Rectal smooth muscle tissue (tissue), 1 donor: Measurements from ENCODE around the gene E2F2.

Experiments
- H3K27ac ChIP-seq: one replicate; pipeline ENCODE4 v1.7.0; 2013; ENCODE audit warnings: low read depth, low read length, inconsistent platforms
- H3K27me3 ChIP-seq: one replicate; pipeline ENCODE4 v1.7.0; 2013; ENCODE audit warnings: low read length; ENCODE audit not compliant: control insufficient read depth, insufficient read depth
- H3K36me3 ChIP-seq: one replicate; pipeline ENCODE4 v1.7.0; 2013; ENCODE audit warnings: low read length; ENCODE audit not compliant: control insufficient read depth, insufficient read depth
- H3K4me1 ChIP-seq: one replicate; pipeline ENCODE4 v1.7.0; 2013; ENCODE audit warnings: low read length; ENCODE audit not compliant: control insufficient read depth, insufficient read depth
- H3K4me3 ChIP-seq: one replicate; pipeline ENCODE4 v1.7.0; 2013; ENCODE audit warnings: low read length
- H3K9ac ChIP-seq: one replicate; pipeline ENCODE4 v1.7.0; 2013; ENCODE audit warnings: low read length

E2F2 gene

DNA sequence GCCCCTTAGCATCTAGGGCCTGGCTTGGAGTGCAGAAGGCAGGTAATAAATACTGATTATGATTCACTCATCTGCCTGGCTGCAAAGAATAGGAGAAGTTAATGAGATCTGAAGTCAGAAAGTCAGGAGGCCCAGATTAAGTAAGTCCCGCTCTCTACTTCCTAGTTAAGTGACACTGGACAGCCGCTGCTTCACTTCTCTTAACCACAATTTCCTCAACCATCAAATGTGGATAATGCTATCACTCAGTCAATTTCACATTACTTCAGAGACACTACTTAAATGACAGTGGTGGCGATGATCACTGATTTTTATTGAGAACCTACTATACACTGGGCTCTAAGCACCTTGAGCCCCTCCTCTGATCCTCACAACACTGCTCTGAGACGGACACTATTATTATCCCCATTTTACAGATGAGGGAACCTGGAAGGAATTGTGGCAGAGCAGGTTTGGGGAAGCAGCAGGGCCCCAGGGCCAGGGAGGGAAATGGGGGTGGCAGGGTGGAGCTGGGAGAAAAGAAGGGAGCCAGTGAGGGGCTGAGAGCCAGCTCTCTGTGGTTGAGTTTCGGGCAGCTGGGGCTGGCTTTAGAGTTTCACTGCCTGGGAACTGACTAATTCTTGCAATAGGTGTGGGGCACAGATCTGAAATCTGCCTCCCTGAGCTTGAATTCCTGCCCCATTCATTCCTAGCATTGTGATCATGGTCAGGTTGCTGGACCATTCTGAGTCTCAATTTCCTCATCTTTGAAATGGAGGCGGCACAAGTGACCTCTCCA, 2.4 kb upstream of the E2F2 start:
- Histone ChIP-seq H3K4me1 (peaks cover 6% of the 10 kb centered on the region), H3K27me3 (no peaks in the 10 kb centered on the region), H3K4me3 (no peak overlapping the region), H3K9ac (no peak overlapping the region), H3K27ac (no peak overlapping the region), H3K36me3 (no peaks in the 10 kb centered on the region)

DNA sequence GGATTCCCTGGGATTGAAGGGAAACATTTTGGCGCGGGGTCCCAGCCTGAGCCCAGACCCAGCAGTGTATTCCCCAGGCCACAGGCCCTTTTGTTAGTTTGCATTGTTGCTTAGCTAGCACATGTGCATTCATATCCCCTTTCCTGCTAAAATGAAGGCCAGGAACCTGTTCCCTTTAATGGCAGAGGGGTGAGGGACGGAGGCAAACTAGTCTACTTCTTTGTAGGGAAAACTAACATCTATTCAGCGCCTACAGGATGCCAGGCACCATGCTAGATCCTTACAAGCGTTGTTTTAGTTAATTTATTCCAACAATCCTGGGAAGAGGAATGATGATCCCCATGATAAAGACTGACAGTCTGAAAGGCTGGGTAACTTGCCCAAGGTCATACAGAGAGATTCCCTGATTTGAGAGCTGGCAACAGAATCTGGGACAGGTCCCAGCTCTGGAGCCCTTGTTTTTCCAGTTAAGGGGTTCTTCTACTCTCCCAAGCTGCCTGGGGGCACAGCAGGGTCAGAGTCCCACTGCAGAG, 595 bp upstream of the E2F2 start:
- H3K27ac ChIP-seq: peak overlapping the region; percentile 32
- peak overlapping the region; percentile 47 for H3K9ac ChIP-seq

DNA sequence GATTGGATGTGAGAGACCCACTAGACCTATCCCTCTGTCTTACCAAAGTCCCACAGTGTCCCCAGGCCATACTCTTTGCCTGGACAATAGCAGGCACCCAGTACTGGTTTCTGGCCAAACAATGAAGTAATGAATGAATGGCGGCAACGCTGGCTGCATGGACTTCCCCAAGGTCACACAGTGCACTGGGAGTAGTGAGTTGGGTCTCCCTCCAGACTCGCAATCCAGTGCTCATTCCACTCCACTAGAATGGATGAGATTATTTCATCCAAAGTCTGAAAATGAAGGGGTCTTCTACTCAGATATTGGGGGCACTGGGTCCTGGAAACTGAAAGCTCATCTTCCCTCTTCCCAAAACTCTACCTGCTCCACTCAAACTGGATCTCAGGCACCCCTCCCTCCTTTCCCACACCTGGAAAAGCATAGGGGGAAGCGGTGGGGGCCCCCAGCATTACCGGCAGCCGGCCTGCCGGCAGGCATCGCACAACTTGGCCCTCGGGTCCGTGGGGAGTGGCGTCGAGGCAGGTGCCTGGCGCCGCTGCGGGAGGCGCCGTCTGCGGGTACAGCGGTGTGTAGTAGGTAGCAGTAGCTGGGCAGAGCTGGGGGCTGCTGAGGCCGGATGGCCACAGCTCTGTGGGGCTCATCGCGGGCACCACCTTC, 816 bp downstream of the E2F2 start:
- Histone ChIP-seq H3K4me1 (peaks cover 6% of the 10 kb centered on the region), H3K4me3 (peak overlapping the region; percentile 72), H3K36me3 (no peaks in the 10 kb centered on the region), H3K9ac (no peak overlapping the region), H3K27ac (no peak overlapping the region), H3K27me3 (peaks cover 2% of the 10 kb centered on the region)

More for the DNA sequence above, 595 bp upstream of the E2F2 start:
- Histone ChIP-seq H3K27me3 (peaks cover 2% of the 10 kb centered on the region), H3K36me3 (no peaks in the 10 kb centered on the region), H3K4me1 (peaks cover 6% of the 10 kb centered on the region), H3K4me3 (peak overlapping the region; percentile 67)

DNA sequence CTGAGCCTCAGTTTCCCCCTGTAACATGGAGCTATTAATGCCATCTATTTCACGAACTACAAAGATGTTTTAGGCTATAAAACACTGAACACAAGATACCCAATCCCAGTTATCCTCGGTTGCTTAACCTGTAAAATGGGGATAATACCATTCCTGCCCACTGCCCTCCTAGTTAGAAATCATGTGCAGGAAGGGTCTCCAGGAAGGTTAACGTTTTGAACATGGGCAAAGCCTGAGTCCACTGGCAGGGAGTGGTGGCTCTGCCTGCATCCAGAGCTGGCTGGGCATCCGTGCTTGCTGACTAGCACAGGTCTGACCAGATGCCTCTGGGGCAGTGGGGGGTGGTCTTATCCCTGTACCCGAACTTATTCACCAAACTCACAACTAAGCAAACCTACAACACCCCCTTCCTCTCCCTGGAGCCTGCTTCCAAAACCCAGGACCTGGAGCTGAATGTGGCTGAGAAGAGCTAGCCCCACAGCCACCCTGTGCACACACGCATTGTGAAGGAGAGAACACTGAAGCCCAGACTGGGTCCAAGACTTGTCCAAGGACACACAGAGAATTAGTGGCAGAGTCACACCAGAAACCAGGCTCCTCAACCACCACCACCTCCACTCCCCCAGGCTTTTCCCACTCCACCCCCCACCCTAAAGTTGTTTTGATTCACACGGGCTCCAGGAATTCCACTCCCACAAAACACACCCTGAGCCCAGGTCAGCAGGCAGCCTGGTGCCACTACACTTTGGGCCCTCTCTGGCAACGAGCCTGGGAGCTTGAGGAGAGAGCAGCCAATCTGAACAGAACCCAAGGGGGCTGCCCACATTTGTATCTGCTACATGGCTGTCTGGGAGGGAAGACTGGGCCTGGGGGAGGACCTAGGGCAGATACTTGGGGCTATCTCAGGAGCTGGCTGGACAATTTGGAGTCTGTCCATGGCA, 1.6 kb downstream of the E2F2 start:
- H3K4me3 ChIP-seq: peak overlapping the region; percentile 72

DNA sequence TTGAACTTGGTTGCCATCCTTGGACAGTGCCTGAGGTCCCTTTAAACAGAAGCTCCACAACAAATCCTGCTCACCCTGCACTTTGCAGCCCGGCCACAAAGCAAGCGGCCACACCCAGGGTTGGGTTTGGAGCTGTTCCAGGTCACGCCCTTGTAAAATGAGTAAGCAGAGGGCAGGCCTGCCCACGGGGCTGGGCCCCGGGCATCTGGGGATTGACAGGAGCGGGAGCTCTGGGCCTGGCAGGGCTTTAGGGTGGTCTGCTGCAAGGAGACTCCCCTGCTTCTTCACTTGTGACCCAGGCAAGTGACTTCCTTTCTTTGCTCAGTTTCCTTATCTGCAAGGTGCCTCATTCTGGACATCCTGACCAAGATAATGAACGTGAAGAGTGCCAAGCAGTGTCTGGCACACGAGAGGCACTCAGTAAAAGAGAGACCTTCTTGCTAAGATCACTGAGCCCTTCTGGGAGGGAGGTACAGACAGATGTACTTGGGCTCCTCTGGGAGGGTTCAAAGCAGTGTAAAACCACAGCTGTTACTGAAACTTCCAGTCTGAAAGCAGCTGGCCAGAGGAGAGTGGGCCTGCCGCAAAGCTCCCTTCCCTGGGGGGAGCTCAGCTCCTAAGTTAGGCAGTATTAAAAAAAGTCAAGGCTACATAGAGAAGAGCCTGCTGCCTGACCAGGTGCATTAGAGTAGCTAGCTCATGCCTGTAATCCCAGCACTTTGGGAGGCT, 2.6 kb downstream of the E2F2 start:
- Histone ChIP-seq H3K27me3 (peaks cover 2% of the 10 kb centered on the region), H3K4me1 (peaks cover 6% of the 10 kb centered on the region), H3K9ac (peak overlapping the region; percentile 19), H3K36me3 (no peaks in the 10 kb centered on the region), H3K27ac (no peak overlapping the region), H3K4me3 (peak overlapping the region; percentile 25)

More for the DNA sequence above, 1.6 kb downstream of the E2F2 start:
- Histone ChIP-seq H3K27me3 (peaks cover 2% of the 10 kb centered on the region), H3K27ac (no peak overlapping the region), H3K4me1 (peaks cover 6% of the 10 kb centered on the region), H3K36me3 (no peaks in the 10 kb centered on the region), H3K9ac (no peak overlapping the region)

DNA sequence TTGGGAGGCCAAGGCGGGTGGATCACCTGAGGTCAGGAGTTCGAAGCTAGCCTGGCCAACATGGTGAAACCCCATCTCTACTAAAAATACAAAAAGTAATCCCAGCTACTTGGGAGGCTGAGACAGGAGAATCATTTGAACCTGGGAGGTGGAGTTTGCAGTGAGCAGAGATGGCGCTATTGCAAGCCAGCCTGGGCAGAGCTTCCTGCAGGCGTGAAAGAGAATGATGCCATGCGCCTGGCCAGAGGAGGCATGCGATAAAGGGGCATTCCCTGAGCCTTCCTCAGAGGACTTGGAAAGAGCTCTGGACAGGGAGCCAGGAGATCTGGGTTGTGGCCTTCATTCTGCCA, 3.2 kb downstream of the E2F2 start:
- H3K36me3 ChIP-seq: no peaks in the 10 kb centered on the region
- peaks cover 6% of the 10 kb centered on the region for H3K4me1 ChIP-seq
- no peak overlapping the region for H3K27ac ChIP-seq
- H3K27me3 ChIP-seq: peaks cover 2% of the 10 kb centered on the region
- H3K4me3 ChIP-seq: no peak overlapping the region
- H3K9ac ChIP-seq: no peak overlapping the region

DNA sequence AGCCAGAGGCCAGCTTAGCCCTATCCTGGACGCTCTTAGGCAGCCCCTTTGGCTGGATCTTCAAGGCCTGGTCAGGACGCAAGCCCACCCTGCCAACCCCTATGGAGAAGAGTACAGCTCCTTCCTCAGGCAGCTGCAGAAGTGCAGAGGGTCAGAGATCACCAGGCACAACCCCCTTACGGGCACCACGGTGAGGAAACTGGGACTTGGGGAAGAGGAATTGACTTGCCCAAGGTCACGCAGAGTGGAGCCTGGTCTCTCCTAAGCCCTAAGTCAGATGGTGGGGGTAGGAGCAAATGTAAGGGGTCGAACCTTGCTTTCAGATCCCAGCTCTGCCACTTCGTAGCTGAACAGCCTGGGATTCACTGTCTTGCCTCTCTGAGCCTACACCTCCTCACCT, 3.7 kb downstream of the E2F2 start:
- Histone ChIP-seq H3K4me1 (peaks cover 6% of the 10 kb centered on the region), H3K27me3 (peaks cover 2% of the 10 kb centered on the region), H3K4me3 (no peak overlapping the region), H3K27ac (no peak overlapping the region), H3K36me3 (no peaks in the 10 kb centered on the region), H3K9ac (no peak overlapping the region)

DNA sequence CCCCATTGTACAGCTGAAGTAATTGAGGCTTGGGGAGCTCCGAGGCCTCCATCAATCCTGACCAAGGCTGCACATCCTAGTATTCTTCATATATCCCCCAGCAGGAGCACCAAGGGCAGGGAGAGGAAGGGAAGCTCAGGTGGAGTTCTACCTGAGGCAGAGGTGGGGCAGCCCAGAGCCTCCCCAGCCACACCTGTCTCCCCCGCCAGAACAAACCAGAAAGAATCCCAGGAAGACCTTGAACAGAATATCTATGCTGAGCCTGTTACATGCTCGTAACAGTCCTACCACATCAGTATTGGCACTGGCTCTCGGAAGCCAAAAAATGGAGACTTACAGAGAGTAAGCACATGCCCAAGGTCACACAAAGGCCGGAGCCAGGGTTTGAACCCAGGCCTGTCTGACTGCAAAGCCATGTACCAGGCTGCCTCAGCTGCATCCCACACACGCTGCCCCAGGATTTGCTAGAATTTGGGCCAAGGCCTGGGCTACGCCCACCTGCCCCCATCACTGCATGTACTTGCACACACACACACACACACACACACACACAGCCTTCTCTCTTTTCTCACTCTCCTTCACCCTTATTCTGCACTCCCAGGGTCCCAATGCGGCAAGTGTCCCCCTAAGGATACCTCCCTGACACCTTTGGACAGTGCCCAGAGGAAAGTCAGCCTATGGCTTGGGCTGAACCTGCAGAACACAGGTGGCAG, 4.5 kb downstream of the E2F2 start:
- no peak overlapping the region for H3K4me3 ChIP-seq
- no peaks in the 10 kb centered on the region for H3K36me3 ChIP-seq
- H3K9ac ChIP-seq: no peak overlapping the region
- H3K27ac ChIP-seq: no peak overlapping the region
- H3K4me1 ChIP-seq: peaks cover 4% of the 10 kb centered on the region
- H3K27me3 ChIP-seq: peaks cover 2% of the 10 kb centered on the region

DNA sequence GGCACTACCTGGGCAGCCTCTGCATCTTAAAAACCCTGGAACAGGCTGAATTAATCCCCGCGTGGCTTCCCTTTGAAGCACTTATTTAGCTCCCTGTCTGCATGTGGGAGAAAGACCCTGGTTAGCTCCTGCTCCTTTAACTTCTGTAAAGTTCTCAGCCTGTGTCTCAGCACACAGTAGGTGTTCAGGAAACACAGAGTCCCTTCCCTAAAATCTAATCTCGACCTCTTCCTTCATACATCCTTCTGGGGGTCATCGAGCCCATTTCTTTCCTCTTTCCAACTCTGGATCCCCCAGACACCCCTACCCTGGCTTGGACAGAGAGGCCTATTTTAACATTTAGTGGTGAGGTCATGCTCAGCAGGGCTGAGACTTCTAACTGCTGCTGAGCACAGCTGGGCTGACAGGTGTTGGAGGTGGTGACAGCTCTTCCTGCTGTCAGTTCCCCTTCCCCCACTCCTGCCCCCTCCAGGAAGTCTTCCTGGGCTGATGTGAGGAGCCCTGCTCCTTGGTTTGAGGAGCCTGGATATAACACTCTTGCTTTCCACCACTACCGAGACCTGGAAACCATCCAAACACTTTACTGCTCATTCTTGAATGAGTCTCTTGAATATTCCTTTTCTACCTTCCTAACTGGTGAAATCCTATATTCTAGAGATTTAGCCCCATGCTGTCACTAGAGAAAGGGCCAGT, 5.3 kb downstream of the E2F2 start:
- H3K9ac ChIP-seq: no peak overlapping the region

DNA sequence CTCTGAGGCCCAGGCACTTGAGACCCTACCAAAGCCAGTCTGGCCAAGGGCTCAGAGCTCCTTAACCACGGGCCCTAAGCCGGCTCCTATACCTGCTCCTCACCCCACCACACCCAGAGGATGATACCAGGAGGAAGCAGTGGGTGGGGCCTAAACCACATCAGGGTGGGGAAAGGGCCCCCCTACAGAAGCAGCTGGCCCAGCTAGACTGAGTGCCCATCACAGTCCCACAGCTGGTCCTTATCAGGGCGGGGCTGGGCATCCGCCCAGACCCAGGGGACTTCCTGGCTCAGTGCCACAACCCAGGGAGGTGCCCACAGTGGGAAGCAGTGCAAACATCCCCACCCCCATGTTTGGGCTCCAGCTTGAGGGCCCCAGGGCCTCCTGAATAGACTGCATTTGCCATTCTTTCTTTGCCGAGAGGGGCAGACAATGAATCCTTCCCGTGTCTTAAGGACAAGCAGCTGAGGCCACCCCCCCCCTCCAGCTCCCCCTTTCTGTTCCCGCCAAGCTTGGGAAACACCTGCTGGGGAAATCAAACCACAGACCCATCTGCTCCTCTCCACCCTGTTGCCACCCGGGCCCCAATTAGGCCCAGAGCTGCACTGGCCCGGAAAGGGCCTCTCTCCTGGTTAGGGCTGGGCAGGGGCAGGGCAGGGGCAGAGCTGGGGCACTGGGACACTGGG, 6.2 kb downstream of the E2F2 start:
- Histone ChIP-seq H3K9ac (no peak overlapping the region), H3K27me3 (peaks cover 2% of the 10 kb centered on the region), H3K27ac (no peak overlapping the region), H3K36me3 (no peaks in the 10 kb centered on the region), H3K4me3 (peak overlapping the region; percentile 19), H3K4me1 (no peaks in the 10 kb centered on the region)

More for the DNA sequence above, 5.3 kb downstream of the E2F2 start:
- H3K4me1 ChIP-seq: peaks cover 2% of the 10 kb centered on the region
- H3K27me3 ChIP-seq: peaks cover 2% of the 10 kb centered on the region
- no peak overlapping the region for H3K27ac ChIP-seq
- no peak overlapping the region for H3K4me3 ChIP-seq
- no peaks in the 10 kb centered on the region for H3K36me3 ChIP-seq
